Breast epithelium (tissue), 4 donors: ENCODE data around the gene BNIP3. TPM values are rescaled to one million over a fixed set of nuclear protein-coding genes. Genes with fewer than 3 reads are reported as not detected.
A peak's percentile ranks its signal among the peaks of the same experiment; 100 is the strongest.

Experiments
- DNase-seq, 2 donors: peaks; one replicate each; pipeline ENCODE4 v3.0.0-alpha.2; 2019; ENCODE audit warnings: low spot score in 2 of 2
- H3K27ac ChIP-seq, 2 donors: fragments of 200-600 bp; sonication (generic) in 1 of 2; one replicate each; pipeline ENCODE4 v1.5.1; 2016 to 2019; ENCODE audit warnings: mild to moderate bottlenecking in 1 of 2
- H3K27me3 ChIP-seq, 2 donors: fragments of 200-600 bp; sonication (generic) in 1 of 2; one replicate each; pipeline versions ENCODE4 v1.5.1 to v1.6.0; 2017 to 2019; ENCODE audit warnings: control low read depth in 1 of 2, mild to moderate bottlenecking in 1 of 2
- H3K36me3 ChIP-seq: fragments of 200-600 bp; one replicate; pipeline ENCODE4 v1.5.1; 2019
- H3K4me1 ChIP-seq, 2 donors: fragments of 200-600 bp; sonication (generic); one replicate each; pipeline ENCODE4 v1.5.1; 2016 to 2019; ENCODE audit warnings: control low read depth in 1 of 2
- H3K4me3 ChIP-seq, 3 donors: fragments of 200-600 bp; sonication (generic); 1 replicate in 2 of 3; 2 replicates in 1 of 3; pipeline ENCODE4 v1.5.1; 2016 to 2019; ENCODE audit warnings: mild to moderate bottlenecking in 3 of 3, moderate library complexity in 2 of 3
- H3K9me3 ChIP-seq, 2 donors: fragments of 200-600 bp; sonication (generic) in 1 of 2; one replicate each; pipeline ENCODE4 v1.5.1; 2016 to 2019; ENCODE audit warnings: control low read depth in 1 of 2
- CTCF ChIP-seq, 3 donors: fragments of 450-650 bp; IDR thresholded peaks; one replicate each; pipeline ENCODE4 v1.5.1; 2016 to 2017; ENCODE audit warnings: antibody characterized with exemption in 3 of 3, mild to moderate bottlenecking in 3 of 3, moderate library complexity in 3 of 3
- POLR2A ChIP-seq: fragments of 450-650 bp; IDR thresholded peaks from one replicate; pipeline ENCODE4 v1.6.1; 2016; ENCODE audit warnings: antibody characterized with exemption, mild to moderate bottlenecking, moderate library complexity
- POLR2AphosphoS5 ChIP-seq, 3 donors: sonication (generic); formaldehyde crosslinking; IDR thresholded peaks; one replicate each; pipeline ENCODE4 v1.6.1; 2017; ENCODE audit warnings: antibody characterized with exemption in 3 of 3
- intact Hi-C: fragments of 100-400 bp; cut with DNase I; formaldehyde crosslinking; loops from one replicate; pipeline ENCODE4 v1.15.1; 2023; ENCODE audit warnings: low total_unique reads
- total RNA-seq, 3 donors: library from RNA; depleted of rRNA; stranded (reverse); fragments of >200 nt; gene quantifications; one replicate each; pipeline ENCODE4 v1.1.0, GENCODE V29; 2016

The BNIP3 gene
- total RNA-seq, 3 donors from 2014 or later, result 81.9 to 235 (median 107) TPM

GRCh38 chr10:132003282-132003924 lies 21.7 kb upstream of the BNIP3 start:
- H3K4me1 ChIP-seq, result peaks cover under 1 to 2% of the 10 kb centered on the region in 2 donors
- no peaks in the 10 kb centered on the region for H3K9me3 ChIP-seq
- H3K27me3 ChIP-seq, result no peaks in the 10 kb centered on the region
- no peak overlapping the region for H3K27ac ChIP-seq
- intact Hi-C loops, result no loop called here
- no peak overlapping the region for H3K4me3 ChIP-seq
- TF ChIP-seq POLR2AphosphoS5 (IDR thresholded peaks at IDR 0.05) (no peak), CTCF (IDR thresholded peaks at IDR 0.05) (no peak), POLR2A (no peak)
- no peaks in the 10 kb centered on the region for H3K36me3 ChIP-seq
- DNase-seq, result no peak

DNA sequence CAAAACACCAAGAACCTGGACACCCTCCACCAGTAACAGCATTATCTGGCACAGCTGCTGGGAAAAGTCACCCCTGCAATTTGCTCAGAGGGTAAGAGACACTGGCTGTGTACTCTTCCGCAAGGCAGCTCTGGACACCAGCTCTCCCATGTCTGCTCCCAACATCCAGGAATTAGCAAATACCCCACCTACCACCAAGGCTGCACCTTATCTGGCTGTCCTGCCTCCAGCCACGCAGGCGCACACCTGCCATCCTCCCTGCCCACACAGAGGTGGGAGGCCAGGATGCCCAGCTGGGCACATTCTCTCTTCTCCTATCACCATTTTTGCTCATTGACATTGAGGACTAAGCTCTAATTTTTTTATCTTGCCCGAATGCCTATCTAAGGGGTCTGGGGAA lies 20.3 kb upstream of the BNIP3 start:
- no peak for DNase-seq
- intact Hi-C loops, result no loop called here

GRCh38 chr10:132001238-132001972 lies 19.7 kb upstream of the BNIP3 start:
- no peak for DNase-seq

More for the DNA sequence above, 20.3 kb upstream of the BNIP3 start:
- no peaks in the 10 kb centered on the region for H3K27me3 ChIP-seq
- no peak overlapping the region for H3K27ac ChIP-seq
- H3K4me1 ChIP-seq, result peaks cover 6 to 12% of the 10 kb centered on the region in 2 donors
- H3K4me3 ChIP-seq, result no peak overlapping the region
- no peak for TF ChIP-seq CTCF (IDR thresholded peaks at IDR 0.05)
- H3K36me3 ChIP-seq, result no peaks in the 10 kb centered on the region
- H3K9me3 ChIP-seq, result no peaks in the 10 kb centered on the region

DNA sequence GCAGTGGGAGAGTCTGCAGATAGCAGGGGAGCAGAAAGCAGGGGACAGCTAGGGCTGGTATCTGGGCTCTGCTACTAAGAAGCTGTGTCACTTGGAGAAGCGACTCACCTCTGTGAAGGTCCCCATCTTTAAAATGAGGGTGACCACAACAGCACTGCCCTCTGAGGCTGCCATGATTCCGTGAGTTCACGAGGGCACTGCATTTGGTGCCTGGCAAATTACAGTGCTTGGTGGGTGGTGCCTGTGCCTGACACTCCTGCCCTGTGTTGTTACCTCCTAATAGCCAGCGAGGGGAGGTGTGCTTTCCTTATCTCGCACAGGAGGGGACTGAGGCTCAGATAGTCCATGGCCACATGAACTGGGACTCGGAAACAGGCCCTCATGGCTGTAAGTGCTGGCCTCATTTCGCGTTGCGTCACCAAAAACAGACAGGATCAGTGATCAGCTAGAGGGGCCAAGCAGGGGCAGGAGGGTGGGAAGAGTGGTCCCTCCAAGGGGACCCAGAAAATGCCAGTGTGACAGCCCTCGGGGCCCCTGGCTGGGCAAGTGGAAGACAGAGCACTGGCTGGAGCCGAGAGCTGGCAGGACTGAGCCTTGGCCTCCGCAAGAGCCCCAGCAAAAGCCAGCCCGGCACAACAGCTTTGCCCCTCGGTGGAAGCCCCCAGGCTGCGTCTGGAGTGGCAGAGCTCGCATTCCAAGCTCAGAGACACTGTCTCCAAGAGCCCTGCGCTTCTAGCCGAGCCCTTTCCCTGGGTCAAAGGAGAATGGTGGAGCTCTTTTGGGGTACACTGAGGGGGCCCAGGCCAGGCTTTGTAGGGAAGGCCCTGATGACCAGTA lies 17.3 kb upstream of the BNIP3 start:
- H3K4me1 ChIP-seq, result peaks cover 6 to 12% of the 10 kb centered on the region in 2 donors
- no peak for DNase-seq
- TF ChIP-seq CTCF (IDR thresholded peaks at IDR 0.05) (no peak), POLR2AphosphoS5 (IDR thresholded peaks at IDR 0.05) (no peak), POLR2A (no peak)
- no peaks in the 10 kb centered on the region for H3K27me3 ChIP-seq
- no peaks in the 10 kb centered on the region for H3K9me3 ChIP-seq
- H3K4me3 ChIP-seq, result no peak overlapping the region
- H3K36me3 ChIP-seq, result no peaks in the 10 kb centered on the region
- intact Hi-C loops, result no loop called here
- H3K27ac ChIP-seq, result peak overlapping the region; percentile 87 to 88

More at GRCh38 chr10:132001238-132001972, 19.7 kb upstream of the BNIP3 start:
- H3K27me3 ChIP-seq, result no peaks in the 10 kb centered on the region
- H3K36me3 ChIP-seq, result no peaks in the 10 kb centered on the region
- H3K4me1 ChIP-seq, result peaks cover 6 to 12% of the 10 kb centered on the region in 2 donors
- TF ChIP-seq POLR2A, result no peak
- no peak for TF ChIP-seq POLR2AphosphoS5 (IDR thresholded peaks at IDR 0.05)
- TF ChIP-seq CTCF (IDR thresholded peaks at IDR 0.05), result no peak
- H3K27ac ChIP-seq, result peak overlapping the region in 1 of 2 donors; percentile 28
- intact Hi-C loops, result no loop called here
- no peaks in the 10 kb centered on the region for H3K9me3 ChIP-seq
- peak overlapping the region in 1 of 3 donors; percentile 51 for H3K4me3 ChIP-seq
